CD4-positive, alpha-beta T cell treated with Interleukin-17A for 1 hour (primary cell): ENCODE data around the gene STPG4.
A peak's percentile ranks its signal among the peaks of the same experiment; 100 is the strongest.

Experiments used
- DNase-seq: peaks from one replicate; pipeline ENCODE4 v3.0.0-alpha.2; 2020

Gene STPG4

DNA sequence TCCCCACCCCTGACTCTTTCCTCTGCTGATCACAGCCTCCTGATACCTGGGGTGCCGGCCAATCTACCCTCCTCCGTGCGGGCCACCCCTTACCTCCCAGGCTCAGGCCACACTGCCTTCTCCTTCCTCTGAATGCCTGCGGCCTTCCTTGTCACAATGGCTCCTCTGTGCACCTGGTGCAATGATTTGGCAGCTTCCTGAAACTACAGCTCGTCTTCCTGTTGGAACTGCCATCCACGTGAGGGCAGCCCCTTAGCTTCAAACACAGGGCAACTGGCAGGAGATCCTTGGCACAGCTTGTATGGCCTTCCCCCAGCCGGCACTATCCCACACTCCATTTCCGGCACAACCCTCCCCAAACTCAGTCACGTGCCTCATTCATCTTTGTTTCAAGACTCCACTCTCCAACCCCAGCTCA, 69.0 kb downstream of the STPG4 start:
- no peak for DNase-seq

DNA sequence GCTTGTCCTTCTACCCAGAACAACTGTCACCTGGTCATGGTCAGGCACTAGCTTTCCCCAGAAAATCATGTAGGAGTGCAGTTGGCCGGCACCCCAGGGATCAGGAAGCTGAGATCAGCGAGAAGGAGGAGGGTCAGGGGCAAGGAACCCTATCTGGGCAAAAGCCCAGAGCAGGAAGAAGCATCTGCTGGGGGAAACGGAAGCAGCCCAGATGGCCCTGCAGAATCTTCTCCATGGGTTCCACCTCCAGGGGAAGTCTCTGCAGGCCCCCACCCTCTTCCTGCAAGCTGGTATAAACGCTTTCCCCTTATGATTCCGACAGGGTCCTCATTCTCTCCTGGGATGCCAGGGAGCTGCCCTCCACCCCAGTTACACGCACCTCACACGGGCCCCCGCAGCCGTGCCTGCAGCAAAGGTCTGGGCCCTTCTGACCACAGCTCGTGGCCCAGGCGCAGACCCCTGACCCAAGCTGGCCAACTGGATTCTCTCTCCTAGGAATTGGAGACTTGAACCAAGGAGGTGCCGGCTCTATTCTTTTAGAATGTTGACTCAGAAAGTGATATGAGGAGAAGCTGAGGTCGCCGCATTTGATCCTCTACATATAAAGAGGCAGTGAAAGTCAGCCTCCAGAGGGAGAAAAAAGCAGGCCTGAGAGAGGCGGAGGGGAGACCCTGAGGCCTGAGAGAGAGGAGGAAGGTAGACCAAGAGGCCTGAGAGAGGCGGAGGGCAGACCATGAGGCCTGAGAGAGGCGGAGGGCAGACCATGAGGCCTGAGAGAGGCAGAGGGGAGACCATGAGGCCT, 71.0 kb downstream of the STPG4 start:
- no peak for DNase-seq

DNA sequence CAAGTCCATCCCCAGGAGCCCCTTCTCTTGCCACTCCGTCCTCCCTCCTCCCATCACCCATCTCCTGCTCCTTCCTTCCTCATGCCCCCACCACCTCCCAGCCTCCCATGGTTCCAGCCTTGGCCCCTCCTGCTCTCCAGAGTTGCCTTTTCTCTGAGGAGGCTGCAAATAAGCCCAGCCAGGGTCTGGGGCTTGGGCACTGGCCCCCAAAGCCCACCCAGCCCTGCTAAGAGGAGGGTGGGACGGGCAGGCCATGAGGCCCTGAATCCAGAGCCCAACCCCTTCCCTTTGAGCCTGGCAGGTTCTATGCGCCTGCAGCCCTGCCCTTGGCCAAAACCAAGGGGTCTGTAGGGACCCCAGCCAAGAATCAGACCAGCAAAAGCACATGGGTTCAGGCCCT, 71.6 kb downstream of the STPG4 start:
- no peak for DNase-seq

DNA sequence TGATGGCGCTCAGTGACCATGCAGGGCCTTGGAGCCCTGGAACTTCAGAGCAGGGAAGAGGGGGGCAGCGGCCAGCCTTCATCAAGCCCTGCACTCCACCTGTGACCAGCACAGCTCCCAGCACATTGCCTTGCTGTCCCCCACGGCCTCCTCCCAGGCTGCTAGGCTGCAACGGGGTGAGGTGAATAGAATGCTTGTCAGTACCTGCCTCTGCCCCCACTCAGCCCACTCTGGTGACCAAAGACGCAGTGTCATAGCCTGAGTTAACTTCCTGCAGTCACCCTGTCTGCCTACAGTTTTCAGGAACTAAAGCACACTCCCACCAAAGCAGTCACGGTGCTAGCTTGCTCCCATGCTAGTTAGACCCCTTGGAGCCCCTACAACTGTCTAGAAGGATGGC, 72.1 kb downstream of the STPG4 start:
- DNase-seq, result no peak

DNA sequence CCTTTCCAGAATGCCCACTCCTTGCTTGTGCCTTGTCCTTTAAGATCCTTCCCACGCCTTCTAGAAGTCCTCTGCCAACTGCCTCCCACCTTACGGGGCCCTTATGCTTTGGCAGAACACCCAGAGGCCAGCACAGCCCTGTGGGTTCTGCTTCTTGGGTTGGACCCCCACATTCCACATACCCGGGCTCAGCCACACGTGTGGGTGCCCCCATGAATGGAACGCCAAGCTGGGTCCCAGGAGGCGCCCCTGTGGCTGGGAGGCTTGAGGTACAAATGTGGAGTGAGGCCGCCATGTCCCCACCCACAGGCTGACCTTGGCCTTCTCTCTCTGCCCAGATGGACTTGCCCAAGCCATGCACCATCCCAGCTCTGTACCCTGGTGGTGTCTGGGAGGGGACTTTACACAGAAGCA, 74.2 kb downstream of the STPG4 start:
- DNase-seq, result no peak

DNA sequence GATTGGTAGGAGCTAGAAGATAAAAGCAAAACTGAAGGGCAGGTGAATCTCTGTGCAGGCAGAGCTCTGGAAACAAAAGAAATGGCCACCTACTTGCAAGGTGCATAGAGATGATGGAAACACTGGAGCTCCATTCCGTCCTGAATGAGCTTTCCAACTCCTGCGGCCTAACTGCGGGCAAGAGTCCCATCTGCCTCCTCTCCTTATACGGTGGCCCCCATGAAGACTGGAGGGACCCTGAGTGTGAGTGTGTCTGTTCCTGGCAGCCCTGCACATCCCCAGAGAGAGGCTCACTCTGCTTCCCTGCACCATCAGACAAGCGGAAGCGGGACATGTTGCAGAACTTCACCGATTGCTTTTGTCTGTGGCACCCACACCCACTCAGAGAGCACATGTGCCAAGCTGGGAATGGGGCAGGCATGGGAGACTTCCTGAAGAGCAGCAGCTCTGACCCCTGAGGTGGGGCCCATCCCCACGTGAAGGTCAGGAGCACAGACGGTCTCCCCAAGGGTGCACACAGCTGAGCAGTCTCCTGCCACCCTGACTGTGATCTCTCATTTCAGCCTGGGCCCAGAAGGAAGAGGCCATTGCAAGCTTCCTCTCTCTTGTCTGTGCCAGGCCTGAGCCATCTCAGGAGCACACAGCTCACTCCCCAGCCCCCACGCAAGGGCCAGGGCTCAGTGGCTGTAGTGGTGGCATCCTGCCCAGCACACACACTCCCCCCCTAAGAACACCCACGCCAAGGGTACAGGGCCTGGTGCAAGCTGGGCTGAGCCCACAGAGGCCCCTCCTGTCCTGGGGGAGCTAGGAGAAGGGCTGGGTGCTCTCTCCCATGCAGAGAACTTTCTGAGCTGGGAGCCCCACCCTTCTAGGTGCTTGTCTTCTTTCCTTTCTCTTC, 75.3 kb downstream of the STPG4 start:
- no peak for DNase-seq

DNA sequence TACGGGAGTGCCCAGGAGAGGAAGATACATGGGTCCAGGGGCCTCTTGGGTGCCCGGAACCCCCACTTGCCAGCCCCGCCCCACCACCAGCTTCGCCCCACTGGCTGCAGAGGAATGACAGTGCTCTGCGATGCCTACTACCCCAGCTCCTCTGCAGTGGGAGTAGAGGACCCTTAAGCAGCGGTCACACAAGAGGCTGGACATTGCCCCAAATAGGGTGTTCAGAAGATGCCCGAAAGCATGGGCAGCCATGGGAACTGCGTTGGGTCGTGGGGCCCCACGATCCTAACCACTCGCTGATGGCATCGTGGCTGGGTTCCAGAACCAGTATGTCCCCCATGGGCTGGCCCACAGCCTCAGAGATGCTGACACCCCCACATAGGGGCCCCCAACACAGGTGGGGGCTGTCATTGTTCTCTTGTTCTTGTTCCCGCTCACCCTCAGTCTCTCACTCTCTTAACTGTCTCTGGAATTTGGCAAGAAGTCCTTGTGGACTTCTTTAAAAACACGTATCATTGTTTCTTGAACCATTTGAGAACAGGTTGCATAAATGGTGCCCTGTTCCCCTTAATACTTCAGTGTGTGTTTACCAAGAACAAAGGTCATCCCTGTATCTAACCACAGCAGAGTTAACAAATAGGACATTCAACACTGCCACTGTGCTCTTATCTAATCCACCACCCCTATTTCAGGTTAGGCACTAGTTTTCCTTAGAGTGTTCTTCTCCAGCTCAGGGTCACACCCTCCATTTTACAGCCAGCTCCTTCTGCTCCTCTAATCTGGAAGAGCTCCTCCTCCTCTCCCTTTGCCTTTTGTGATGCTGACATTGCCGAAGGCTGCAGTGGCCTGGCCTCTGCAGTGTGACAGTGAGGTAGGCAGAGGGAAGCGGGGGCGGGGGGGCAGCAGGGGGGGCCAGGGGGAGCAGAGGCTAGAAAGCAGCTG, 76.3 kb downstream of the STPG4 start:
- DNase-seq, result no peak

DNA sequence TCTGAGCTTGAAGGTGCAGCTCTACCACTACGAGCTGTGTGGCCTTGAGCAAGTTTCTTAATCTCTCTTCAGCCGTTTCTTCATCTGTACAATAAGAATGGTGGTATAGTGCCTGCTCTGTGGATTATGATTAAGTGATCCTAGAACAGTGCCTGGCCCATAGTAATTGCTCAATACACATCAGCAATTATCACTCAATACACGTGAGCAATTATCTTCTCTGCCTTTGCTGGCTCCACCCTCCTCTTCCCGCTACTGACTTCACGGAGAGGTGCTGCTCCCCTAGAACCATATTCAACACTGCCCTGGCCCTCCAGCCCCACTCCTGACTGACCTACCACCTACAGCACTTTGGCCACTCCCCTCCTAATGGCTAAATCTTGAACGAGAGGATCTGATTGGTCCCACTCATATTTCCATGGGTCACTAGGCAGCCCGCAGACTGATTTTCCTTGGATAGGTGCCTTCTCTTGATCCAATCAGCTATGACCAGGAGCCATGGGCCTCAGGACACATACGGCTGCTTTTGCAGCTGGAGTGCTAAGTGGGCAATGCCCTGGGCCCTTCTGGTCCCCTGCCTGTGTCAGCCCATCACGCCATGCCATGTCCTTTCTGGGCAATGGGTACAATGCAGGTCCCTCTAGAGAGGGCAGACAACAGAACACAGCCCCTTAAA, 77.5 kb downstream of the STPG4 start:
- no peak for DNase-seq

DNA sequence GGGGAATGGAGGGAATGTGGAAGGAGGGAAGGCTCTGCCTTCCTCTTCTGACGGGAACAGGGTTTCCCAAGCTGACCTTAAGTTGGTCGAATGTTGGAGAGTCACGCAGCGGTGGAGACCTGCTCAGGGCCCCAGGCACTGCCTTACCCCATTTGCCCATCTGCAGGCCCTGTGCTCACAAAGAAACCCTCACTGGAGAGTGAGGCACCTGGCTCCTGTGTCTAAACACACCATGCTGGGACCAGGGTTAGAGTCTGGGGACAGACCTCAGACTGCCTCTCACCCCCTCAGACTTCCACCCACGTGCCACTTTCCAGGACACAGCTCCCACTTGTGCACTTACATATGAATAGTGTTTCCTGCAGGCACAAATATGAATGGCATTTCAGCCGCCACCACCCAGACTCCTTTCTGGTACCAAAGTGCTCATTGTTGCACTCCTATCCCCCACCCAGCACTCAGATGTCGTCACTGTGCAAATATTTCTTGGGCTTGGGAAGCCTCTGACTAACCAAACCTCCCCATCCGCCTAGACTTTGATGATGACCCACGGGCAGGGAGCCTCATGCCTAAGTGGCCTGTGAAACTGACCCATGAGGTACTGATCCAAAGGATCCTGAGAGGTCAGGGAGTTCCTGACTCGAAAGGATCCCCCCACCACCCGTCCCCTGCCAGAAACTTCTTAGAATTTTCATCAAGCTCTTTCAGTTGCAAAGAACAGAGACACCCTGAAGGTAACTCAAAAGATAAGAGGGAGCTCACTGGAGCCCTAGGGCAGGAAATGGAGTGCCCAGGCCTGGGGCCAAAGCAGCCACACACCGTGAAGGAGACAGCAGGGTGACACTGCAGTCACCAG, 78.3 kb downstream of the STPG4 start:
- no peak for DNase-seq

DNA sequence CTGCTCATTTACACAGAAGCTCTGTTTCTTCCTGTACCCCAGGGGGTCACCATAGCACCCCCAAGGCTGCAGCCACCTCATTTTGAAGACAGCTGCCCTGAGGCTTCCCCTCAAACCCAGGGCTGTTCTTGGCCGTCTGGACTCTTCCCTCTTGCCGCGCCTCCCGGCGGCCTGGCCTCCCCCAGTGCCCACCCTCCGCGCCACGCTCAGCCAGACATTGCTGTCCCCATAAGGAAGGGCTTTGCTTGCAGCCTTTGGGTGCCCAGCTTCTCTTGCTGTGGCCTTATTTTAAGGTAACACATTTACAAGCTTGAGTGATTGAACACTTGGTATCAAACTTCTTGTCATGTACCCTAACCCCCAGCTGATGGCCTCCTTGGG, 79.0 kb downstream of the STPG4 start:
- no peak for DNase-seq

DNA sequence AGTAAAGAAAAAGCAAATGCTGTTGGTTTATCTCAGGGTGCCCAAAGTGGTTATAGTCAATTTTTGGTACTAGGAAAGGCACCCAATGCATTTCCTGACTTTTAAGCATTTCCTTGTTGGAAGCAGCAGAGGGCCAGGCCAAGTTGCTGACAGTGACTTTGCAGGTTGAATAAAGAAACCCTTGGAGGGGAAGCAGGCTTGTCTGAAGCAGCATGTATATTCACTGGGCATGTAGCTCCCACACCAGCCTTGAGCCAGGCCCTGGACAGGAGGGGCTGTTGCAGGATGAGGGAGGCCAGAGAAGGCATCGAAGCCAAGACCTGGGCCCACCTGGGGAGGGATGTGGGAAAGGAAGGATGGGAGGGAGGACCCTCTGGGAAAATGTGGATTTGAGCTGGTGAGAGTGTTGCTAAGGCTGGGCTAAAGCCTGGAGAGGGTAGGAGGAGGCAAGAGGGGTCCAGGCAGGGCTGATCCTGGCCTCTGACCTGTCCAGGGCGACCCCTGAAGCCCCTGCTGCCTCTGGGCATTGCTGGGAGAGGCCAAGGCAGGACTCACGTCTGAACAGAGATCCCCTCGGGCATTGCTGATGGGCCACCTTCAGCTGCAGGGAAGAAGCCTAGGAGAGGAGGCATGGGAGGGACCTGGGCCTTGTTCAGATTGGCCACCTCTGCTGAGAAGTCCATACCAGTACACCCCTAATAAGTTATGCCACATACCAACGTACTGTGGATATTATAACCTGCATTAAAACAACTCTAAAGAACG, 79.6 kb downstream of the STPG4 start:
- DNase-seq, result no peak

DNA sequence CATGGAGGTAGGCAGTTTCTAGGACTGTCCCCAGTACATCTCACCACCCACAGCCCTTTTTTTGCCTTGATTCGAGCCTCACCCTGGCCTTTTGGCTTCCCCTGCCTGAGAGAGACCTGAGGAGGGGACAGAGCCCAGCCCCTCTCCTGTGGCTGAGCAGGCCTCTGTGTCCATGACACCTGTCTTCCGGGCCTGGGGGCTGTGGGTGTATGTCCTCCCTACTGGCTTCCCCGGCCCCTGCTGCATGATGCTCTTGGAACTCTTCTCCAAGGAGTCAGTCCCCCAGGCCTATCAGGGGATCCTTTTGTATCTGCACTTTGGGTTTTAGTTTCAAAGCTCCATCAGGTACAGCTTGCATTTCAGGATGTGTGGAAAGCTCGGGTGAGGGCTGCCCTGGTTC, 80.4 kb downstream of the STPG4 start:
- DNase-seq, result no peak

DNA sequence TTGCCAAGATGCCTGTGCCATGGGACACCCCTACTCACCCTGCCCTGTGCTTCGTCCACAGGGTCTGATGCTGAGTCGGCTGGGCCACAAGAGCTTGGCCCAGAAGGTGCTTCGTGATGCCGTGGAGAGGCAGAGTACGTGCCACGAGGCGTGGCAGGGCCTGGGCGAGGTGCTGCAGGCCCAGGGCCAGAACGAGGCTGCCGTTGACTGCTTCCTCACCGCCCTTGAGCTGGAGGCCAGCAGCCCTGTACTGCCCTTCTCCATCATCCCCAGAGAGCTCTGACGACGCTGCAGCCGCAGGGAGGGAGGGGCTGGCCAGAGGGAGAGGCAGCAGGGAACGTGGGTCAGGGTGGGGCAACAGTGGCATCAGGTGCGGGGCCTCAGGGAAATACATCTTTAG, 81.5 kb downstream of the STPG4 start:
- no peak for DNase-seq

DNA sequence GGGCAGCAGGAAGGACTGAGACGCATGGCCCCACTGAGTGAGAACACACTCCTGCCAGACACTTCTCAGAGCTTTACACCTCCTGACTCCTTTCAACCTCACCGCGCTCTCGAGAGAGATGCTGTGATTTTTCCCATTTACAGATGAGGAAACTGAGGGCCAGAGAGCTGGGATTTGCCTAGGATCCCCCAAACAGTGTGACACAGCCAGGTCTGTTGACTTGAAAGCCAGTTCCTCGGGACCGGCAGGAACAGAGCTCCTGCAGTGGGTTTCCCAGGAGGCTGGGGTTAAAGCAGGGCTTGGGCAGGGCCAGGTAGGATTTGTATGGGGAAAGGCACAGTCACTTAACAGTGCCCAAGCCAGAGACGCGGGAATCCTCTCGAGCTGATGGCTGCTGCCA, 81.9 kb downstream of the STPG4 start:
- DNase-seq, result no peak

DNA sequence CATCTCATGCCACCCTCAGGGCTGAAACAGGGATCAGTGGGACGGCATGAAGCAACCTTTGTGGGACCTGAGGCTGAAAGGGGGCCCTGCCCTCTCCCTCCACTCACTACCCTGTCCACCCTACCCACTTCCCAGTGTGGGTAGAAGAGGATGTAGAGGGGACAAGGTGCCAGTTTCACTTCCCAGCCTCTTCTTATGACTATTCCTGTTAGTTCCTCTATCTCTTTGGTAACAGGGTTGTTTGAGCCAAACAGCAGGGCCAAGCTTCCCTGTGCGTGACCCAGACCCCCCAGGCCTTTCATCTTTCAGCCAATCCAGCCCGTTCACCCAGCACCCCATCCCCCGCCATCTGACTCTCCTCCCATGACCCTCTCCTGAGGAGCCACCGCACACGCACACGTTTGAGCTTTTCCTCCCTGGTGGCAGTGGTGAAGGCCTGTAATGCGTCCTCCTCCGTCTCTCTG, 82.3 kb downstream of the STPG4 start:
- peak; percentile 53 for DNase-seq

DNA sequence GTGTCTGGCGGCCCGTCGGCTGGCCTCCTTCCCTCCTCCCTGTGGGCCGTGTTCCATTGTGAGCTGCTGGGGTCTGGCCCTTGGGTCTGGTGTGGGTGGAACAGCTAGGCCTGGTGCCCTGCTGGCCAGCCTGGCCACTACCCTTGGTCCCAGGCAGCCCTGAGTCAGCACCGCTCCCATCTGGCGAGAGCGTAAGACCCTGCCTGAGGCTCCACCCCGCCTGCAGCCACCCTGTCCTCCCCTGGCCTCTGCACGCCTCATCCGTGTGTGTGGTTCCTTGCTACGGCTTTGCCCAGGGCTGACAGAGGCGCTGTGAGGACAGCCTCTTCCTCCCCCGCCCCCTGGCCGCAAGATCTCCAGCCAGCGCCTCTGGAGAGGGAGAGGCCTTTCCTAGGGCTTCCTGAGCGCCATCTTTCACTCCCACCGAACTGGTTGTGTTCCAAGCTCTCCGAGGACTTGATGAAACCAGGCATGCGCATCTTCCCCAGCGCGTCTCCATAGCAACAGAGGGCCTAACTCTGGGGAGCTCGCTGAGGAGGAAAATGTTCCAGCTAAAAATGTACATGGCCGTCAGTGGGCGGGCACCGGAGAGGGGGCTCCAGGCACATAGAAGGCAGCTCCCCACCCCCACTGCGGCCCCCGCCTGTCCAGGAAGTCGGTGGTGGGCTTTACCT, 83.0 kb downstream of the STPG4 start:
- DNase-seq, result peak; percentile 15

DNA sequence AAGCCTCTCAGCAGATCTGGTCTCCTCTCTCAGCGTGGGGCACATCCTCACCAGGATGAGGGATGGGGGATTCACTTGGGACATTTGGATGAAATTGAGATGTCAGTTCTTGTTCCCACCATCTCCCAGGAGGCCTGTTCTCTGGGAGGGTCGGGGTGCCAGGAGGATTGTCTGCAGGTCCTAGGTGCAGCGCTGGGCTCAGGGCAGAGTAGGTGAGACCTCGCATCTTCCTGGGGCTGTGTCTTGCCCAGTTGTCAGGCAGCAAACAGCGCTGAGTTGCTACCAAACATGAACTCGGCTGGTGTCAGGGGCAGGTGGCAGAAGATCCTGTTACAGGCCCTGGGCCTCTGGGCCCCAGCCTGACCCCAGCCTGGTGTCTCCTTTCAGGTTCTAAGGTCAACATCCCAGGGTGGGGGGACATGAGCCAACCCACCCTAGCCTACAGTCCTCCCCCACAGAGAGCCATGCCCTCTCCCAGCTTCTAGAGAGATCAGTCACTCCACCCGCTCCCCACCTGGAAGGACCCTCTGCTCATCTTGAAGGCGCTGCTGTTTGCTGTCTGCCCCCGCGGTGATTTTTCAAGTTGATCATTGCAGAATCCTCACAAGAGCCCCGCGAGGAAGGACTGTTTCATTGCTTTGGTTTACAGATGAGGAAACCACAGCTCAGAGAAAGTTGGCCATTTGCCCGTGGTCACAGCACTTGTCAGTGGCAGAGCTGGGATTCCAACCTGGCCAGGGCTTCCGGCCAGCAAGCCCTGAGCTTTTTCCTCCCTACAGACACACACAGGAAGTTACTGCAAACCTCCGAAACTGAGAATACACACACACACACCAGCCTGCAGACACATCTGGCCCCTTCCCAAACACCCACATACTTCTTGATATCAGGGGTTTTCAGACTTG, 83.9 kb downstream of the STPG4 start:
- DNase-seq, result peak; percentile 59

DNA sequence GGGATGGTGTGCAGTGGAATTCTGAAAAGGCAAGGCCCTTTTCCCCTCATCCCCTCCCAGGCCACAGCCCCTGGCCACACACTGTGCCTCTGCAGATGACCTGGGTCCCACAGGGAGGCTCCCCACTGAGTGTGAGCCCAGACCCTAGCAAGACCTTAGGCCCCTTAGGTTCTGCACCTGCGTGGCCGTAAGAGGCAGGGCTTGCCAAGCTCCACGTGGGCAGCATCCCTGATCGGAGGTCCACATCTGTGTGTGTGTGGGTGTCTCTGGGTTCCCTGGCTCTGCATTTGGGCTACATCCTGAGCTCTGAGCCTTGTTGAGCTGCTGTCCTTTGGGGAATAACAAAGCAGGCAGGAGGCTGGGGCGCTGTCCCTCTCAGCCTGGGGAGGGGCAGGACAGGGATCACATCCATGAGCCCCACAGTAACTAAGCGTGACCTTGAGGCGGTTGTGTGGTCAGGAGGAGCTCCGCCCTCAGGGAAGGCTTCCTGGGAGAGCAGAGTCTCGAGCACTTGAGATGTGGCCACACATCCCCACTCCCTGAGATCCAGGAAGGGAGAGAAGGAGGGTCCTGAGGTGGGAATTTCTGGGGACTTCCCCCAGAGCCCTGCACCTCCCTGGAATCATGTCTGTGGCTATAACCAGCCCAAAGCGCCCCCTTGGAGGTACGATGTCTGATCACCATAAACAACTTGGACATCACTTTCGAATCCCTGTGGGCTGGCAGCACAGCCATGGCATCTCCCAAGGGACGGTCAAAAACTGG, 84.8 kb downstream of the STPG4 start:
- no peak for DNase-seq
